ENCODE measurements around the gene UPK3A.

The UPK3A gene

GRCh38 chr22:45284705-45285262 lies at the start of gene UPK3A:
Gene UPK3A, plus strand, starts transcription at chr22:45284949. Its CDS starts 65 bp downstream, at chr22:45285014.
- no peak for DNase-seq (ENCODE audit: low read depth)

DNA sequence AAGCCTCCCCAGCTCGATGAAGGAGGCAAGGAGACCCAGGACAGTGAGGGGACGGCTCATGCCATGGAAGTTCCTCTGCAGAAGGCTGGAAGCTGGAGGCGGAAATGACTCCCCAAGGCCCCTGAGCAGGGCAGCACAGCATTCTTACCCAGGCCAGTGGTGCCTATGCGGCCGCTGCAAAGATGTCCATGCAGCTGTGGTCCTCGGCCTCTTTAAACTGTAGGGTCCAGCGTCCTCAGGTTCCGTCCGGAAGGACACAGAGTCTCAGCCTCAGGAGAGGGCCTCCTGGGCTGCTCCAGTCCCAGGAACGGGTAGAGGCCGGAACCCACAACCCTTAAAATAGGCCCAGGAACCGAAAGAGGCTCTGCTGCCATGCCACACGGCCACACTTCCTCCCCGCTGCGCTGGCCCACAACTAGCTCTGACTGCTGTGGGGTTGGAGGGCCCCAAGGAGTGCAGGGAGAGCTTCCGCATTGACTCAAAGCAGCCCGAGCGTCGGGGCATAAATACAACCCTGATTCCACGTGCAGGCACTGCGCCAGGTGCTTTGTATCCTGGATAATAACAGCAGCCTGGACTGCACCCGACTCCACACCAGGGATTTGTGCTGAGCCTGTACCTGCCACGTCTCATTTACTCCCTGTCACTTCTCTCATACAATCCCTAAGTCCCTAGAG lies 49.5 kb upstream of the UPK3A start:
- DNase-seq (ENCODE audit: low read depth) = no peak

- DNase-seq (ENCODE audit: low read depth) = no peak
Measured at GRCh38 chr22:45235851-45236342, 48.9 kb upstream of the UPK3A start.

DNA sequence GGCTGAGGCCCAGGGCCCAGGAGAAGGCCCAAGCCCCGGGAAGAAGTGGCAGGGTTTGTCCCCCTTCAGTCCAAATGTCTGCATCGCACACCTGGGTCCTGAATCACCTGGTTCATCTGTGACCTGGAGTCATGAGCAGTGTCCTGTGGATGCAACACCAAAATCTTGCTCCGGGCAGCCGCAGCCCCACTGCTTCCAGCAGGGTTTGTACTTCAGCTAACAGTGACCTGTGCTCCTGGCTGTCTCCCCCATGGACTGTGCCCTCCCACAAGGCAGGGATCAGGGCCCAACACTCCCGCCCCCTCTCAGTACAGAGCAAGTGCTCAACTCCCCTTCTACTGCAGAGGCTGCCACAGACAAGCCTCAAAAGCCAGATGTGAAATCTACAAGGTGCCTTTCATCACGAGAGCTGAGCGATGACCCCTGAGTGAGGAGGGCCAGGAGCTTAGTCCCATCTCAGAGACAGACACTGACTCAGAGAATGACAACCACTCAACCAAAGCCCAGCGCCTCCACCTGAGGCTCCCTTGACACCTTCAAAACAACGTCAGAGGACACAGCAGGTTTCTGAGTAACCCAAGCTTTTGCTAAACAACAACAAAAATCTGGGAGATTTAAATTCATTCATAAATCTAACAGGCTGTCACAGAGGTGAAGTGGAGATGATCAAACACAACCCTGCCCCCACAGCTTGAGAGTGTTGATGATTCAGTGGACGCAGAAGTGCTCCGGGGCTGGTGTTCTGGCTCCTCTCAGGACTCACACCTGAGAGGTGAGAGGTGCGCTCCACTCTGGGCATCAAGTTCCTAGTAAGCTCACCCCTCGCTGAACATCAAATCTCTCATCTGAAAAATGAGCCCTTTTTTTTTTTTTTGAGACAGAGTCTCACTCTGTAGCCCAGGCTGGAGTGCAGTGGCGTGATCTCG lies 47.4 kb upstream of the UPK3A start:
- DNase-seq (ENCODE audit: low read depth) = no peak

DNA sequence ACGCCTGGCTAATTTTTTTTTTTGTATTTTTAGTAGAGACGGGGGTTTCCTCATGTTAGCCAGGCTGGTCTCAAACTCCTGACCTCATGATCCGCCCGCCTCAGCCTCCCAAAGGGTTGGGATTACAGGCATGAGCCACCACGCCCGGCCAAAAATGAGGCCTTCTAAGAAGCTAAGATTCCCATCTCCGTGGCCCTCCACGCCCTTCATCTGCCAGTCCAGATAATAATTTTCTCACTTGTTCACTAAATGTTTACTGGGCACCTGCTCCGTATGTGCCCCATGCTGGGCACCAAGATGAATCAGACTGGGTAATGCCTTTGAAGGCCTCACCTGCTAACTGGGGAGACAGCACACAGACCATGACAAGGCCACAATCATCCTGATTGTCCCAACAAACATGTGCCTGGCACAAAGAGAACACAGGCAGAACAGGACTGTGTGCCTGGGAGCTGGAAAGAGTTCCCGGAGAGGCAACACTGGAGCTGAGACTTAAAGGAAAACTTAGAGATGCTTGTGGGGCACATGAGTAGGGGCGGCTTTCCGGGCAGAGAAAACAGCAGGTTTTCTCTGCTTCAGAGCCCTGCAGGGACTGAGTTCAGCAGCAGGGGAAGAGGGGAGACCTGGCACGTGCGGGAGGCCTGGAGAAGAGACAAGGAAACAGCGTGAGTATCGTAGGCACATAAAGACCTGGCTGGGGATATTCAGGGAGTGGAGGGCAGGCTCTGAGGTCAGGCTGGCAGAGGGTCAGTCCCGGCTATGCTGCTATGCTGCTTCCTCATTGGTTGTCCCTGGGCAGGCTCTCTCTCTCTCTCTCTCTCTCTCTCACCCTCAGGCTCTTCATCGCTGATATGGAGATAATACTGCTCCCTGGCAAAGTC lies 46.4 kb upstream of the UPK3A start:
- no peak for DNase-seq (ENCODE audit: low read depth)

DNA sequence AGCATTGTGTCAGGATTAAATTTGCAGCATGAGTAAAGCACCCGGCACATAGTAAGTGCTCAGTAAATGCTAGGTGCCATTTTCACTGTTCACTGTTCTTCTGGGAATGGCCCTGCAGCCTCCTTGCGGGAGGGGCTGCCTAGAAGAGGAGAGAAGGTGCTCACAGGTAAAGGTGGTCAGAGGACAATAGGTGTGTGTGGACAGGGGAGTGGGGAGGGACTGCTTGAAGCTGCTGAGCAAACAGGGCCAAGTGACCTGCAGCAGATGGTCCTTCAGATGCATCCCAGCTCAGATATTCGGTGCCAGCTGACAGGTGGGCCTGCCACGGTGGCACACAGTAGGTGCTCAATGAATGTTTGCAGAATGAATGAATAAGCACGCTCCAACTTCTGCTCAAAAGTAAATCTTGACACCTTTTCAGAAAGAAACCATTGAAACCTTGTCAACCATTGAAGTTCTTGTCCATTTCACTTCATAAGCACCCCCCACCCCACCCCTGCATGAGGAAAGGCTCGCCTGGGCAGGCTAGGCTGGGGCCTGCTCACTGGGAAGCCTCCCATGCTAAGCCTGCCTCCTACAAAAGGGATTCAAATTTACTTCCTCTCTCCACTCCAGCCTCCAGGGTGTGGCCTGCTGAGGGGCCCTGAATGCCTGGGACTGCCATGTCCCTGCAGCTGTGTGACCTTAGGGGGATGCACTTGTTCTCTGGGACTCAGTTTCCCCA lies 45.6 kb upstream of the UPK3A start:
- no peak for DNase-seq (ENCODE audit: low read depth)

- no peak for DNase-seq (ENCODE audit: low read depth)
Measured at GRCh38 chr22:45239681-45240051, 45.1 kb upstream of the UPK3A start.

DNA sequence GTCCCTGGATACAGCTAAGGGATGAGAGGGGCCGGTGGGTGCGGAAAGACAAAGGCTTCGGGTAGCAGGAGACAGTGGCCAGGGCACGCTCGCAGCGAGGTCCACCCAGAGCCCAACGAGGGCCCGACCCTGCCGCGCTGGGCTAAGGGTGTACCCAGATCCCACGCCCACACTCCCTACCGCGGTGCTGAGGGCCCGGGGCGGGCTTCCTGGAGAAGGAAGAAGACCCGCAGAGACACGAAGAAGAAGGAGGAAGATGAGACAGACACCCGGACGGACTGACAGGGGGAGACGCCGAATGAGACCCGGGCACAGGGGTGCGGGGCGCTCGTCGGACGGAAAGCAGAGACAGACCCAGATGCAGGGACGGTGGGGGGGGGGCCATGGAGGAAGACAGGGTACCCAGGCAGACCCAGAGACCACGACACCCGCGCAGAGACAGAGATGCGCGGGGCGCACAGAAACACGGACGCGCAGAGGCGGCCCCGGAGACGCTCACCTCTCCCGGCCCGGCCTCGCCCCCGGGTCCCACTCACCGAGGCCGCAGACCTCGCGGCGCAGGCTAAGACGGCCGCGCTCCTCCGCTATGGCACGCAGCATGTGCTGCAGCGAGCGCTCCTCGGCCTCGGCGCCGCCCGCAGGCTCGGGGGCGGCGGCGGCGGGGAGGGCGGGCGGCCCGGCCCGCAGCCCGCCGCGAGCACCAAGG lies 44.5 kb upstream of the UPK3A start:
- DNase-seq (ENCODE audit: low read depth) = no peak

GRCh38 chr22:45240810-45241631 lies 43.7 kb upstream of the UPK3A start, which contains the start of gene KIAA0930:
Gene KIAA0930, minus strand, starts transcription at chr22:45240894. Its CDS starts 191 bp downstream, at chr22:45240703.
- DNase-seq (ENCODE audit: low read depth) = peak; percentile 63

DNA sequence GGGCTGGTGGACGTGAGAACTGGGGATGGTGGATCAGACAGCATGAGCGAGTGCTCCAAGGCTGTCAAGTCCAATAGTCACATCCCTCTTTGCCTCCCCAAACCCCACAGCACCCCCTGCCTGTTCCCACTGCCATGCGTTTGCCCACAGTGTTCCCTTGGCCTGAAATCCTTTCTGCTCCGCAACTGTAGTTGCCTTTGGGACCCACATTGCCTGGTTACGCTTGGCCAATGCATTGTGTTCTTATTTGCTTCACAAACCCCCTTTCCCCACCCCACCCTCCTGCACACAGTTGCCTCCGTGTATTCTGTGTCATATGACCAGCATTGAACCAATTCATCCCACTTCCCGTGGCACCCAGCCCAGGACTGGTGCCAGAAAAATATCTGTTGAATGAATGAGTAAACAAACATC lies 42.0 kb upstream of the UPK3A start:
- no peak for DNase-seq (ENCODE audit: low read depth)

GRCh38 chr22:45244916-45245315 lies 39.8 kb upstream of the UPK3A start:
- no peak for DNase-seq (ENCODE audit: low read depth)

- DNase-seq (ENCODE audit: low read depth) = peak; percentile 80
Measured at GRCh38 chr22:45246060-45246985, 38.4 kb upstream of the UPK3A start.

GRCh38 chr22:45248832-45249561 lies 35.8 kb upstream of the UPK3A start:
- no peak for DNase-seq (ENCODE audit: low read depth)

- DNase-seq (ENCODE audit: low read depth) = no peak
Measured at GRCh38 chr22:45251825-45252224, 32.9 kb upstream of the UPK3A start.

DNA sequence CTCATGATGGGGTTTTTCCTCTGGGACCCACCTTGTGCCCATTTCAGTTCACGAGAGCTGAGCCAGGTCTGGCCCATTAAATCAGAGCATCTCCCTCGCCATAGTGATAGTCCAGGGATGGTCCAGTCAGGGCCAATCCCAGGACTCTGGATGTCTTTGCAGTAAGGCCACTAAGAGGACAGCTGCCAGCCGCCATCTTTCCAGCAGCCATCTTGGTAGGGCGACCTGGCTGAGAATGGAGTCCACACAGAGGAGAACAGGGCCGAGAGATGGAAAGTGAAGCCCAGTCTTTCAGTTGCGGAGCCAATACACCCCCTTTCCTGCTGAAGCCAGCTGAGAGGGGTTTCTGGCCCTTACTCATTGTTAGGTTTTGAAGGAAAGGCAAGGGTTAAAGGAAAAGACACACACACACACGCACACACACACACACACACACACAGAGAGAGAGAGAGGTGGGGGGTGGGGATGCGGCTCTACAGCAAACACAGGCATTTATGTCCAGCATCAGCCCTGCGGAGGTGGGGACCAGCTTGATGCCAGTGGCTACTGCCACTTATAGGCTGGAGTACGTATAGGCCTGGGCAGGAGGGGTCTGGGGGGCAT lies 31.6 kb upstream of the UPK3A start:
- no peak for DNase-seq (ENCODE audit: low read depth)

GRCh38 chr22:45254388-45254787 lies 30.4 kb upstream of the UPK3A start:
- DNase-seq (ENCODE audit: low read depth) = no peak

GRCh38 chr22:45254789-45255278 lies 29.9 kb upstream of the UPK3A start:
- DNase-seq (ENCODE audit: low read depth) = no peak

All from fibroblast of gingiva (primary cell).